Measurements from ENCODE around the gene COMMD6. TPM values are rescaled to one million over a fixed set of nuclear protein-coding genes. Genes with fewer than 3 reads are reported as not detected.

Gene COMMD6
- total and polyA plus RNA-seq, 9 of the 15 experiments (the other 6 are each of a cell fraction or from before 2014, with no cell fraction given): 32.6 to 116 (median 65.0) TPM

DNA sequence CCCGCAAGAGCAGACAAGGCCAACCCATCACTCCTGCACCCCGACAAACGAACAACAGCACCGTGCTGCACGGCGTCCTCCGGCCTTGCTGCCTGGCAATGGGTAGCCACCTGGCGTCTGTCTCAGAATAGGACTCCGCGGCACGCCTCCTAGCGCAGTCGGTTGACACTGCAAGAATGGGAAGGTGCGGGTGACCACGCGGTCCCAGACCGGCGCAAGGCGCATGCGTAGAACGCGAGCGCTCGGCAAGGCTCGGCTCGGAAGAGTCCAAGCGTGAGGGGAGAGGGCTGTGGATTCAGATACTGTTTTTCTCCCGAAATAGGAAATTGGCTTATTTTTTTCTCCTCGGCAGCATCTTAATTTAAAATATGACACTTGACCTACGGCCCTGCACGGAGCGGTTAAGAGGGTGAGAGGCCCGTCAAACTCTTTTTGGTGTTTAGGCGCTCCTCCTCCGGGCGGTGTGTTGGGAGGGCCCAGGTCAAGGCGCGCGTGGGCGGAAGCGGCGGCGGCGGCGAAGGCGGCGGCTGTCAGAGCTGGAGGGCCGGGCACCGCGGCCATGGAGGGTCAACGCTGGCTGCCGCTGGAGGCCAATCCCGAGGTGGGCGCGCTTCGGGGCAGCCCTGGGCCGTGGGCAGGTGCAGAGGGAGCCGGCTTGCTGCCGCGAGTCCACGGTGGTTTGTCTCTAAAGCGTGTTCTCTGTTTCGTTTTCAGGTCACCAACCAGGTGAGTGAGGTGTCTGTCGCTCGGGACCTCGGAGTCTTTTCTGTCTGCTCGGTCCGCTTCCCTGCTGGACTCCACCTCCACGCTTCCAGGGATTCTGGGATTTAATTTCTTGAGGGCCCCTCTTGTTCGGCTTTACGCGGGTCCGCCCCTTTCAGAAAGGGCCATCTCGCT is 11.9 kb upstream of the COMMD6 start, which contains the start of gene UCHL3 (continued):
- TF ChIP-seq, protein P1, sequence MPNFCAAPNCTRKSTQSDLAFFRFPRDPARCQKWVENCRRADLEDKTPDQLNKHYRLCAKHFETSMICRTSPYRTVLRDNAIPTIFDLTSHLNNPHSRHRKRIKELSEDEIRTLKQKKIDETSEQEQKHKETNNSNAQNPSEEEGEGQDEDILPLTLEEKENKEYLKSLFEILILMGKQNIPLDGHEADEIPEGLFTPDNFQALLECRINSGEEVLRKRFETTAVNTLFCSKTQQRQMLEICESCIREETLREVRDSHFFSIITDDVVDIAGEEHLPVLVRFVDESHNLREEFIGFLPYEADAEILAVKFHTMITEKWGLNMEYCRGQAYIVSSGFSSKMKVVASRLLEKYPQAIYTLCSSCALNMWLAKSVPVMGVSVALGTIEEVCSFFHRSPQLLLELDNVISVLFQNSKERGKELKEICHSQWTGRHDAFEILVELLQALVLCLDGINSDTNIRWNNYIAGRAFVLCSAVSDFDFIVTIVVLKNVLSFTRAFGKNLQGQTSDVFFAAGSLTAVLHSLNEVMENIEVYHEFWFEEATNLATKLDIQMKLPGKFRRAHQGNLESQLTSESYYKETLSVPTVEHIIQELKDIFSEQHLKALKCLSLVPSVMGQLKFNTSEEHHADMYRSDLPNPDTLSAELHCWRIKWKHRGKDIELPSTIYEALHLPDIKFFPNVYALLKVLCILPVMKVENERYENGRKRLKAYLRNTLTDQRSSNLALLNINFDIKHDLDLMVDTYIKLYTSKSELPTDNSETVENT (CRISPR knock-in tag; IDR thresholded peaks at IDR 0.05): no peak
- no peak for TF ChIP-seq ERF (CRISPR knock-in tag; IDR thresholded peaks at IDR 0.05)
- peak; percentile 99 for TF ChIP-seq ATF7 (IDR thresholded peaks at IDR 0.05)
- TF ChIP-seq SMARCE1 (IDR thresholded peaks at IDR 0.05): no peak
- TF ChIP-seq, protein P2, sequence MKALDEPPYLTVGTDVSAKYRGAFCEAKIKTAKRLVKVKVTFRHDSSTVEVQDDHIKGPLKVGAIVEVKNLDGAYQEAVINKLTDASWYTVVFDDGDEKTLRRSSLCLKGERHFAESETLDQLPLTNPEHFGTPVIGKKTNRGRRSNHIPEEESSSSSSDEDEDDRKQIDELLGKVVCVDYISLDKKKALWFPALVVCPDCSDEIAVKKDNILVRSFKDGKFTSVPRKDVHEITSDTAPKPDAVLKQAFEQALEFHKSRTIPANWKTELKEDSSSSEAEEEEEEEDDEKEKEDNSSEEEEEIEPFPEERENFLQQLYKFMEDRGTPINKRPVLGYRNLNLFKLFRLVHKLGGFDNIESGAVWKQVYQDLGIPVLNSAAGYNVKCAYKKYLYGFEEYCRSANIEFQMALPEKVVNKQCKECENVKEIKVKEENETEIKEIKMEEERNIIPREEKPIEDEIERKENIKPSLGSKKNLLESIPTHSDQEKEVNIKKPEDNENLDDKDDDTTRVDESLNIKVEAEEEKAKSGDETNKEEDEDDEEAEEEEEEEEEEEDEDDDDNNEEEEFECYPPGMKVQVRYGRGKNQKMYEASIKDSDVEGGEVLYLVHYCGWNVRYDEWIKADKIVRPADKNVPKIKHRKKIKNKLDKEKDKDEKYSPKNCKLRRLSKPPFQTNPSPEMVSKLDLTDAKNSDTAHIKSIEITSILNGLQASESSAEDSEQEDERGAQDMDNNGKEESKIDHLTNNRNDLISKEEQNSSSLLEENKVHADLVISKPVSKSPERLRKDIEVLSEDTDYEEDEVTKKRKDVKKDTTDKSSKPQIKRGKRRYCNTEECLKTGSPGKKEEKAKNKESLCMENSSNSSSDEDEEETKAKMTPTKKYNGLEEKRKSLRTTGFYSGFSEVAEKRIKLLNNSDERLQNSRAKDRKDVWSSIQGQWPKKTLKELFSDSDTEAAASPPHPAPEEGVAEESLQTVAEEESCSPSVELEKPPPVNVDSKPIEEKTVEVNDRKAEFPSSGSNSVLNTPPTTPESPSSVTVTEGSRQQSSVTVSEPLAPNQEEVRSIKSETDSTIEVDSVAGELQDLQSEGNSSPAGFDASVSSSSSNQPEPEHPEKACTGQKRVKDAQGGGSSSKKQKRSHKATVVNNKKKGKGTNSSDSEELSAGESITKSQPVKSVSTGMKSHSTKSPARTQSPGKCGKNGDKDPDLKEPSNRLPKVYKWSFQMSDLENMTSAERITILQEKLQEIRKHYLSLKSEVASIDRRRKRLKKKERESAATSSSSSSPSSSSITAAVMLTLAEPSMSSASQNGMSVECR (CRISPR knock-in tag; IDR thresholded peaks at IDR 0.05): peak; percentile 80; the same call in 1 of the 2 replicates
- TF ChIP-seq BMI1 (IDR thresholded peaks at IDR 0.05; ENCODE audit: low read length): no peak
- no peak for TF ChIP-seq ESRRA (IDR thresholded peaks at IDR 0.05; ENCODE audit: borderline replicate concordance, low read depth)
- no peak for TF ChIP-seq U2AF2 (optimal IDR thresholded peaks at IDR 0.05; ENCODE audit: low read depth, low read length)
- no peak for TF ChIP-seq MCM2 (IDR thresholded peaks at IDR 0.05; ENCODE audit: low read depth)
- no peak for TF ChIP-seq RHOXF2B (CRISPR knock-in tag; conservative IDR thresholded peaks at IDR 0.05)
- TF ChIP-seq ZKSCAN8 (CRISPR knock-in tag; IDR thresholded peaks at IDR 0.05): no peak
- no peak for TF ChIP-seq ZNF830 (CRISPR knock-in tag; IDR thresholded peaks at IDR 0.05)
- no peak for TF ChIP-seq ZFP30 (CRISPR knock-in tag; IDR thresholded peaks at IDR 0.05; ENCODE audit: borderline replicate concordance)
- TF ChIP-seq HLTF (IDR thresholded peaks at IDR 0.05): no peak
- TF ChIP-seq SNIP1 (IDR thresholded peaks at IDR 0.05; ENCODE audit: low read depth): no peak
- TF ChIP-seq, protein P3, sequence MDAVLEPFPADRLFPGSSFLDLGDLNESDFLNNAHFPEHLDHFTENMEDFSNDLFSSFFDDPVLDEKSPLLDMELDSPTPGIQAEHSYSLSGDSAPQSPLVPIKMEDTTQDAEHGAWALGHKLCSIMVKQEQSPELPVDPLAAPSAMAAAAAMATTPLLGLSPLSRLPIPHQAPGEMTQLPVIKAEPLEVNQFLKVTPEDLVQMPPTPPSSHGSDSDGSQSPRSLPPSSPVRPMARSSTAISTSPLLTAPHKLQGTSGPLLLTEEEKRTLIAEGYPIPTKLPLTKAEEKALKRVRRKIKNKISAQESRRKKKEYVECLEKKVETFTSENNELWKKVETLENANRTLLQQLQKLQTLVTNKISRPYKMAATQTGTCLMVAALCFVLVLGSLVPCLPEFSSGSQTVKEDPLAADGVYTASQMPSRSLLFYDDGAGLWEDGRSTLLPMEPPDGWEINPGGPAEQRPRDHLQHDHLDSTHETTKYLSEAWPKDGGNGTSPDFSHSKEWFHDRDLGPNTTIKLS (IDR thresholded peaks at IDR 0.05; ENCODE audit: borderline replicate concordance, low read depth): peak; percentile 17; the same call in 1 of the 2 replicates
- TF ChIP-seq, protein P4, sequence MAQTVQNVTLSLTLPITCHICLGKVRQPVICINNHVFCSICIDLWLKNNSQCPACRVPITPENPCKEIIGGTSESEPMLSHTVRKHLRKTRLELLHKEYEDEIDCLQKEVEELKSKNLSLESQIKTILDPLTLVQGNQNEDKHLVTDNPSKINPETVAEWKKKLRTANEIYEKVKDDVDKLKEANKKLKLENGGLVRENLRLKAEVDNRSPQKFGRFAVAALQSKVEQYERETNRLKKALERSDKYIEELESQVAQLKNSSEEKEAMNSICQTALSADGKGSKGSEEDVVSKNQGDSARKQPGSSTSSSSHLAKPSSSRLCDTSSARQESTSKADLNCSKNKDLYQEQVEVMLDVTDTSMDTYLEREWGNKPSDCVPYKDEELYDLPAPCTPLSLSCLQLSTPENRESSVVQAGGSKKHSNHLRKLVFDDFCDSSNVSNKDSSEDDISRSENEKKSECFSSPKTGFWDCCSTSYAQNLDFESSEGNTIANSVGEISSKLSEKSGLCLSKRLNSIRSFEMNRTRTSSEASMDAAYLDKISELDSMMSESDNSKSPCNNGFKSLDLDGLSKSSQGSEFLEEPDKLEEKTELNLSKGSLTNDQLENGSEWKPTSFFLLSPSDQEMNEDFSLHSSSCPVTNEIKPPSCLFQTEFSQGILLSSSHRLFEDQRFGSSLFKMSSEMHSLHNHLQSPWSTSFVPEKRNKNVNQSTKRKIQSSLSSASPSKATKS (CRISPR knock-in tag; IDR thresholded peaks at IDR 0.05): no peak
- TF ChIP-seq WHSC1 (IDR thresholded peaks at IDR 0.05; ENCODE audit: low read length): no peak

Data from K562 (cell line).